Ovary (tissue), 3 donors: Measurements from ENCODE around the gene SMIM11.

Experiments
- POLR2A ChIP-seq: fragments of 450-650 bp; IDR thresholded peaks from one replicate; pipeline ENCODE4 v1.6.1; 2017; ENCODE audit warnings: antibody characterized with exemption, mild to moderate bottlenecking, moderate library complexity
- TF ChIP-seq, protein P1 (sequence below), 3 donors: fragments of 450-650 bp in 2 of 3; fragments of 200-600 bp in 1 of 3; IDR thresholded peaks; one replicate each; pipeline versions ENCODE4 v1.5.1 to v1.8.0; 2016 to 2022; ENCODE audit warnings: antibody characterized with exemption in 3 of 3, mild to moderate bottlenecking in 1 of 3
- donor health status: DM: no; HTN: no; CAD: no.

DNA sequence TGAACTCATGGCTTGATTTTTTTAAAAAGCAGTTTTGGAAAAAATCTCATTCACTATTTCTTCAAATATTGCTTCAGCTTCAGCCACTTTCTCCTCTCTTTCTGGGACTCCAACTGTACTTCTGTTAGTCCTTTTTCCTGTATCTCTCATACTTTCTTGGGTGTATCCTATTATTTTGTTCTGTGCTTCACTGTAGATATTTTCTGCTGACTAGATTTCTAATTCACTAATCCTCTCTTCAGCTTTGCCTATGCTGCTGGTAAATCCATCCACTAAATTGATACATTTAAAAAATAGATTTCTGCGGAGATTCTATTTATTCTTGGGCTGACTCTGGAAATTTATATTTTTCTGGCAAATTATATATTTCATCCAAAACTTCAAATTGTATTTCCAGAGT lies 16.4 kb upstream of the SMIM11 start:
- TF ChIP-seq, protein P1, sequence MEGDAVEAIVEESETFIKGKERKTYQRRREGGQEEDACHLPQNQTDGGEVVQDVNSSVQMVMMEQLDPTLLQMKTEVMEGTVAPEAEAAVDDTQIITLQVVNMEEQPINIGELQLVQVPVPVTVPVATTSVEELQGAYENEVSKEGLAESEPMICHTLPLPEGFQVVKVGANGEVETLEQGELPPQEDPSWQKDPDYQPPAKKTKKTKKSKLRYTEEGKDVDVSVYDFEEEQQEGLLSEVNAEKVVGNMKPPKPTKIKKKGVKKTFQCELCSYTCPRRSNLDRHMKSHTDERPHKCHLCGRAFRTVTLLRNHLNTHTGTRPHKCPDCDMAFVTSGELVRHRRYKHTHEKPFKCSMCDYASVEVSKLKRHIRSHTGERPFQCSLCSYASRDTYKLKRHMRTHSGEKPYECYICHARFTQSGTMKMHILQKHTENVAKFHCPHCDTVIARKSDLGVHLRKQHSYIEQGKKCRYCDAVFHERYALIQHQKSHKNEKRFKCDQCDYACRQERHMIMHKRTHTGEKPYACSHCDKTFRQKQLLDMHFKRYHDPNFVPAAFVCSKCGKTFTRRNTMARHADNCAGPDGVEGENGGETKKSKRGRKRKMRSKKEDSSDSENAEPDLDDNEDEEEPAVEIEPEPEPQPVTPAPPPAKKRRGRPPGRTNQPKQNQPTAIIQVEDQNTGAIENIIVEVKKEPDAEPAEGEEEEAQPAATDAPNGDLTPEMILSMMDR (IDR thresholded peaks at IDR 0.05) = no peak
- no peak for TF ChIP-seq POLR2A
